ENCODE measurements around the gene TRMT5.

- TF ChIP-seq ZFP3 (CRISPR knock-in tag; IDR thresholded peaks at IDR 0.05) (no peak), OSR1 (CRISPR knock-in tag; IDR thresholded peaks at IDR 0.05) (no peak)
These were observed 49.7 kb downstream of the TRMT5 start for GRCh38 chr14:60931218-60931617.
